Measurements from ENCODE around the gene SLC35B2. TPM values are rescaled to one million over a fixed set of nuclear protein-coding genes. Genes with fewer than 3 reads are reported as not detected.
"Not testable (repeated sequence)": the region's sequence is repeated elsewhere in the genome, so short reads cannot be mapped to it uniquely, and the experiment has no call there.

Gene SLC35B2
- total RNA-seq, 1 donor: 60.8 TPM

DNA sequence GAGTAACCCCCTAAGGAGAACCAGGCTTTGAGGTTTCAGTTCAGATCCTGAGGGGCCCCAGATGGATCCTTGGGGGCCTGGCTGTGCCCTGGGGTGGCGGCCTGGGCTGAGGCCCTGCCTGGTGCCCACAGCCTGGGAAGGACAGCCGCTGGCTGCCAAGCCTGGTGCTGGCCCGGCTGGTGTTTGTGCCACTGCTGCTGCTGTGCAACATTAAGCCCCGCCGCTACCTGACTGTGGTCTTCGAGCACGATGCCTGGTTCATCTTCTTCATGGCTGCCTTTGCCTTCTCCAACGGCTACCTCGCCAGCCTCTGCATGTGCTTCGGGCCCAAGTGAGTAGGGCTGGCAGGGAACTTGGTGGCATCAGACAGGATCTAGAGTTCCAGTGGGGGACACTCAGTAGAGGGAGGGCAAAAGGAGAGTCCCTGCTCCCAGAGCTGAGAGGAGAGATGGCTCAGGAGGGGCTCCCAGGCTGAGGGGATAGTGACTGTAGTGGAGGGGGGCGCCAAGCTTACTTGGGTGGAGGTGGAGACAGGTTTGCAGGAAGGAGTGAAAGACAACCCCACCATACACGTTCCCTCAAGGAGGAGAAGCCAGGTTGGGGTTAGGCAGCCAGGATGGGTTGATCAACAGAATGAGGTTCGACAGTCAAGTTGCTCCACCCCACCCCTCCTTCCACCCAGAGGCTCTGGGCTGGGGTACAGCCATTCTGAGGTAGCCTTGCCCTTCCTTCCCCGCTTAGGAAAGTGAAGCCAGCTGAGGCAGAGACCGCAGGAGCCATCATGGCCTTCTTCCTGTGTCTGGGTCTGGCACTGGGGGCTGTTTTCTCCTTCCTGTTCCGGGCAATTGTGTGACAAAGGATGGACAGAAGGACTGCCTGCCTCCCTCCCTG, 24.4 kb downstream of the SLC35B2 start:
- no peak overlapping the region for H3K4me3 ChIP-seq (ENCODE audit: low read depth, low read length)
- TF ChIP-seq, protein P1, sequence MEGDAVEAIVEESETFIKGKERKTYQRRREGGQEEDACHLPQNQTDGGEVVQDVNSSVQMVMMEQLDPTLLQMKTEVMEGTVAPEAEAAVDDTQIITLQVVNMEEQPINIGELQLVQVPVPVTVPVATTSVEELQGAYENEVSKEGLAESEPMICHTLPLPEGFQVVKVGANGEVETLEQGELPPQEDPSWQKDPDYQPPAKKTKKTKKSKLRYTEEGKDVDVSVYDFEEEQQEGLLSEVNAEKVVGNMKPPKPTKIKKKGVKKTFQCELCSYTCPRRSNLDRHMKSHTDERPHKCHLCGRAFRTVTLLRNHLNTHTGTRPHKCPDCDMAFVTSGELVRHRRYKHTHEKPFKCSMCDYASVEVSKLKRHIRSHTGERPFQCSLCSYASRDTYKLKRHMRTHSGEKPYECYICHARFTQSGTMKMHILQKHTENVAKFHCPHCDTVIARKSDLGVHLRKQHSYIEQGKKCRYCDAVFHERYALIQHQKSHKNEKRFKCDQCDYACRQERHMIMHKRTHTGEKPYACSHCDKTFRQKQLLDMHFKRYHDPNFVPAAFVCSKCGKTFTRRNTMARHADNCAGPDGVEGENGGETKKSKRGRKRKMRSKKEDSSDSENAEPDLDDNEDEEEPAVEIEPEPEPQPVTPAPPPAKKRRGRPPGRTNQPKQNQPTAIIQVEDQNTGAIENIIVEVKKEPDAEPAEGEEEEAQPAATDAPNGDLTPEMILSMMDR (IDR thresholded peaks at IDR 0.05; ENCODE audit: insufficient read depth, low read length): no peak

DNA sequence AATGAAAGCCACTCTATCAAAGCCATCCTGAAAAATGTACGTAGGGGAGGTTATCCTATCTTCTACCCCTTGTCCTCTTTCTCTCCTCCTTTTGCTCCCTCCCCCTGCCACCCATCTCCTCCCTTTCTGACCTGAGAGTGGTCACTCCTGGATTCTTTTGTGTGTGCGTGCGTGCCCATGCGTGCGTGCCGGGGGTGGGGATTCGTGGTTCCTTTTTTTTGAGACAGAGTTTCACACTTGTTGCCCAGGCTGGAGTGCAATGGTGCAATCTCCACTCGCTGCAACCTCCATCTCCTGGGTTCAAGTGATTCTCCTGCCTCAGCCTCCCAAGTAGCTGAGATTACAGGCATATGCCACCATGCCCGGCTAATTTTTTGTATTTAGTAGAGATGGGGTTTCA, 25.9 kb downstream of the SLC35B2 start:
- H3K4me3 ChIP-seq (ENCODE audit: low read depth, low read length); DNase-seq (ENCODE audit: low read depth): not testable (repeated sequence)

More for the DNA sequence above, 24.4 kb downstream of the SLC35B2 start:
- no peak for DNase-seq (ENCODE audit: low read depth)

DNA sequence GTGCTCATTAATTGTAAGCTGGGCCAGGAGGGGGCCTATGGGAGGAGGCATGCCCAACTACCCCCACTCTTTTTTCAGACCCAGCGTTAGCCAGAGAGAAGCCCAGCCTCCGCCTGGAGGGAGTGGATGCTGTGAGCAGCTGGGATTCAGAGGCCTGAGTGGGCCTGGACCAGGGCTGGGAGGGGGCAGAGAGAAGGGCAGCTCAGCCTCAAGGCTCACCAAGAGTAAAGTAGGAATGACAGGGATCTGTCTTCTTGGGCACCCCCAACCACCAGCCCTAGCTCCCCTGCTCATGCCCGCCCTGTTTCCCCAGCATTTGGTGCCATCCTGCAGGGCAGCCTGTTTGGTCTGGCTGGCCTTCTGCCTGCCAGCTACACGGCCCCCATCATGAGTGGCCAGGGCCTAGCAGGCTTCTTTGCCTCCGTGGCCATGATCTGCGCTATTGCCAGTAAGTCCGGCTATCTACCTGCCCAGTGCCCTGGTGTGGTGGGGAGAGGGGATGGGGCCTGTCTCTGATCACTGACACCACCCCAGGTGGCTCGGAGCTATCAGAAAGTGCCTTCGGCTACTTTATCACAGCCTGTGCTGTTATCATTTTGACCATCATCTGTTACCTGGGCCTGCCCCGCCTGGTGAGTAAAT, 27.2 kb downstream of the SLC35B2 start:
- TF ChIP-seq, protein P1 (IDR thresholded peaks at IDR 0.05; ENCODE audit: insufficient read depth, low read length): no peak
- DNase-seq (ENCODE audit: low read depth): no peak

DNA sequence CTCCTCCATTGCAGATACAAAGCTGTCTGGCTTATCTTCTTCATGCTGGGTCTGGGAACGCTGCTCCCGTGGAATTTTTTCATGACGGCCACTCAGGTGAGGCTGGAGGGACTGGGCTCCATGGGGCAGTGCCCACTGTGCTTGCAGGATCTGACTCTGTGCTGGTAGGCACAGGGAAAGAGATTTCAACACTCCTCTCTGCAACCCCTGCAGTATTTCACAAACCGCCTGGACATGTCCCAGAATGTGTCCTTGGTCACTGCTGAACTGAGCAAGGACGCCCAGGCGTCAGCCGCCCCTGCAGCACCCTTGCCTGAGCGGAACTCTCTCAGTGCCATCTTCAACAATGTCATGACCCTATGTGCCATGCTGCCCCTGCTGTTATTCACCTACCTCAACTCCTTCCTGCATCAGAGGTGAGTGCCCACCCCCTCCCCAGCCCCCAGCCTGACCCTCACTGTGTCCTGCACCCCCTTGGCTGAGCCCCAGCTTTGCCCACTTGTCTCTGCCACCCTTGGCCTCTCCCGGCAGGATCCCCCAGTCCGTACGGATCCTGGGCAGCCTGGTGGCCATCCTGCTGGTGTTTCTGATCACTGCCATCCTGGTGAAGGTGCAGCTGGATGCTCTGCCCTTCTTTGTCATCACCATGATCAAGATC, 27.8 kb downstream of the SLC35B2 start:
- H3K4me3 ChIP-seq (ENCODE audit: low read depth, low read length): no peak overlapping the region
- DNase-seq (ENCODE audit: low read depth): no peak
- TF ChIP-seq, protein P1 (IDR thresholded peaks at IDR 0.05; ENCODE audit: insufficient read depth, low read length): no peak

More for the DNA sequence above, 27.2 kb downstream of the SLC35B2 start:
- no peak overlapping the region for H3K4me3 ChIP-seq (ENCODE audit: low read depth, low read length)

DNA sequence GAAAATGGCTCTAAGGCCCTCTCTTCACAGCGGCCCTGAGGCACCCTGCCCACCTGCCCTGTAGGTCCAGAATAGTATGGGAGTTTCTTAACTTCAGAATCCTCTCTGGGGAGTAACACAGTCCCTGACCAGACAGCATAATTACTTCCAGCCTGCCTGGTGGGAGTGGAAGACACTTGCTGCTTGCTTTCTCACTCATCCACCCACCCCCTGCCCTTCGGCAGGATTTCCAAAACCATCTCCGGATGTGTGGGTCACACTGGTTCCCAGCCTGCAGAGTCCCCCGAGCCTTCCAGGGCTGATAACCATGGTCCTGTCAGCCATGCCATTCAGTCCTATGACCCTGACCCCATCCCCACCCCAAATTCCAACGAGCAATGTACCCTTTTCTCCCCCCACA, 28.5 kb downstream of the SLC35B2 start:
- TF ChIP-seq, protein P1 (IDR thresholded peaks at IDR 0.05; ENCODE audit: insufficient read depth, low read length): no peak
- DNase-seq (ENCODE audit: low read depth): no peak
- H3K4me3 ChIP-seq (ENCODE audit: low read depth, low read length): no peak overlapping the region

DNA sequence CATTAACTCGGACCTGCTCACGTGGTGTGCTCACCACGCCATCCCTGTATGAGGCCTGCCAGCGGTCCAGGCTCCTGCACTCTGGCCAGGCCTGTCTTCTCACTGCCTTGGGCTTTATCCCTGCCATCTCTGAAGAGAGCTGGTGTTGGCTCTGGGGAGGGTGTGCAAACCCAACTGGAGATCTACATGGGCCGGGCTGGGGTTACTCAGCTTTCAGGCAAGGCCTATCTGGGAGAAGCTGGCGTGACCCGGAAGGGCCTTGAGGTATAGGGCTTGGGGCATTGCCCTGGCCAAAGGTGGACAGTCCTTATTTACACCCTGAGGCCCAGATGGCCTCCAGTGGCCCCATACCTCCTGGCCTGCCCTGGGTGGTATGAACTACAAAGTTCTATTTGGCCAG, 28.9 kb downstream of the SLC35B2 start:
- DNase-seq (ENCODE audit: low read depth): no peak
- no peak overlapping the region for H3K4me3 ChIP-seq (ENCODE audit: low read depth, low read length)
- TF ChIP-seq, protein P1 (IDR thresholded peaks at IDR 0.05; ENCODE audit: insufficient read depth, low read length): no peak

DNA sequence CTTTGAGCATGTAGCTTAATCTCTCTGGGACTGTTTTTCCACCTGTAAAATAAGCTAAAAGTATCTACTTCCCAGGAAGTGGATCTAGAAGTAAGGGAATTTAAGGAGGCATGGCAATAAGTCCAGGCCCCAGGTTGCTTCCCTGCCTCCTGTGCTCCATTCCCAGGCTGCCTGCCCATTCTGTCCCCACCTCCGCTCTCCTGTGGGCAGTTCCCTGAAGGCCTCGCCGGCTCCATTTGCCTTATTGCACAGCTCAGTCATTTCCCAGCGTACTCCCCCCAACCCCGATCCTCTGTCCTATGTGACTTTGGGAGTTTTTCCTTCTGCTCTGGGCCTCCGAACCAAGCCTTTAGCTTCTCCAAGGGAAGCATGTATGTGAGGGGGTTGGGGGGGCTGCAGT, 29.3 kb downstream of the SLC35B2 start:
- DNase-seq (ENCODE audit: low read depth): no peak
- TF ChIP-seq, protein P1 (IDR thresholded peaks at IDR 0.05; ENCODE audit: insufficient read depth, low read length): no peak
- H3K4me3 ChIP-seq (ENCODE audit: low read depth, low read length): no peak overlapping the region

All from fibroblast of the aortic adventitia (primary cell).